GM12891 (cell line): ENCODE results near the gene PRKCE.

ENCODE experiments used
- DNase-seq: peaks from one replicate; pipeline ENCODE4 v3.0.0; 2011; ENCODE audit warnings: low spot score; ENCODE audit not compliant: insufficient read length
- FAIRE-seq: peaks from 2 replicates; lab custom pipeline; 2011; peaks lifted over from hg19 to GRCh38; lab: Jason Lieb, UNC
- PAX5 ChIP-seq: IDR thresholded peaks from 2 replicates; pipeline ENCODE4 v1.6.1; 2011; ENCODE audit warnings: low read length, moderate library complexity, mild to moderate bottlenecking; ENCODE audit not compliant: insufficient read depth, severe bottlenecking
- POLR2A ChIP-seq: IDR thresholded peaks from 2 replicates; pipeline ENCODE4 v1.6.1; 2011; ENCODE audit warnings: low read depth, low read length, control low read depth
- POLR2AphosphoS5 ChIP-seq: IDR thresholded peaks from 2 replicates; pipeline ENCODE4 v1.6.1; 2011; ENCODE audit warnings: low read depth, low read length, control low read depth
- POU2F2 ChIP-seq: IDR thresholded peaks from 2 replicates; pipeline ENCODE4 v1.6.1; 2011; ENCODE audit warnings: low read depth, mild to moderate bottlenecking, control low read depth, low read length, moderate library complexity
- SPI1 ChIP-seq: IDR thresholded peaks from 2 replicates; pipeline ENCODE4 v1.6.1; 2011; ENCODE audit warnings: low read depth, low read length, control low read depth
- TAF1 ChIP-seq: IDR thresholded peaks from 2 replicates; pipeline ENCODE4 v1.6.1; 2011; ENCODE audit warnings: low read depth, low read length, control low read depth

PRKCE gene

DNA sequence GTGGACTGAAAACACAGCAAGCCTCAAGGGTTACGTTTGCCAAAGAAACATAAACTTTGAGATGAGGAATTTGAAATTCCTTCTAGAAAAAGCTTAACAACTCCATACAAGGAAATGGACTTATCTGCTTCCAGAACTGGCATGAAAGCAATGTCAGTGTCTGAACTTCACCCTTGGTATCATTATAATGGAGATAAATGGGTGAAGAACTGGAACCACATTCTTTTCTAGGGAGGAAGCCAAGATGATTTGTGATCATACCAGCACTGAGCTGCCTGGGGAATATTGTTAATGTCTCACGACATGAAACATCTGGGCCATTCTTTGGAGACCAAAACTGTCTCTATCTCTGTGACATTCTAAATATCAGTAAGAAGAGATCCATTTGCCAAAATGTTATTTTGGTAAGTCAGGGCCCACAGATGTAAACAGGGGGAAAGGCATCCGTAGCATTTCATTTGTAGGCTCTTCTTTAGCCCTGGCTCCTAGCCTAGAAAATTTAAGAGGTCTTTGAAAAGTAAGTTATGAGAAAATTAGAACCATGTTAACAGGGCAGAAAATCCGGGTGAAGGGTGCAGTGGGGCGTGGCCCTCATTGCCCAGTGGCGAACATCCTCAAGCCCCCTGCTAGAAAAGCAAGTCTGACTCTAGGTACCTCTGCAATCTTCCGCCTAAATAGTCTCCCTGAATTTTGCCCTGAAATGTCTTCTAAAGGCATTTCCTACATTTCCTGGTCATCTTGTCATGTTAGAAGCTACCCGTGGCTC is 350.4 kb downstream of the PRKCE start:
- no peak for FAIRE-seq
- no peak for DNase-seq
- TF ChIP-seq POLR2A (no peak), SPI1 (no peak), POLR2AphosphoS5 (no peak), TAF1 (no peak), POU2F2 (no peak), PAX5 (no peak)

GRCh38 chr2:46002507-46002883 is 351.0 kb downstream of the PRKCE start:
- TF ChIP-seq POU2F2 = no peak
- no peak for TF ChIP-seq POLR2A
- TF ChIP-seq TAF1 = no peak
- TF ChIP-seq POLR2AphosphoS5 = no peak
- TF ChIP-seq PAX5 = no peak
- no peak for TF ChIP-seq SPI1
- no peak for FAIRE-seq
- DNase-seq = no peak

GRCh38 chr2:46002947-46003346 is 351.5 kb downstream of the PRKCE start:
- FAIRE-seq = no peak

GRCh38 chr2:46003903-46004473 is 352.5 kb downstream of the PRKCE start:
- FAIRE-seq = no peak
- DNase-seq = no peak
- no peak for TF ChIP-seq TAF1
- no peak for TF ChIP-seq POLR2AphosphoS5
- no peak for TF ChIP-seq SPI1
- TF ChIP-seq PAX5 = no peak
- no peak for TF ChIP-seq POLR2A
- no peak for TF ChIP-seq POU2F2

More at GRCh38 chr2:46002947-46003346, 351.5 kb downstream of the PRKCE start:
- no peak for DNase-seq
- TF ChIP-seq SPI1 = no peak
- TF ChIP-seq POLR2A = no peak
- TF ChIP-seq TAF1 = no peak
- no peak for TF ChIP-seq POU2F2
- no peak for TF ChIP-seq PAX5
- TF ChIP-seq POLR2AphosphoS5 = no peak

DNA sequence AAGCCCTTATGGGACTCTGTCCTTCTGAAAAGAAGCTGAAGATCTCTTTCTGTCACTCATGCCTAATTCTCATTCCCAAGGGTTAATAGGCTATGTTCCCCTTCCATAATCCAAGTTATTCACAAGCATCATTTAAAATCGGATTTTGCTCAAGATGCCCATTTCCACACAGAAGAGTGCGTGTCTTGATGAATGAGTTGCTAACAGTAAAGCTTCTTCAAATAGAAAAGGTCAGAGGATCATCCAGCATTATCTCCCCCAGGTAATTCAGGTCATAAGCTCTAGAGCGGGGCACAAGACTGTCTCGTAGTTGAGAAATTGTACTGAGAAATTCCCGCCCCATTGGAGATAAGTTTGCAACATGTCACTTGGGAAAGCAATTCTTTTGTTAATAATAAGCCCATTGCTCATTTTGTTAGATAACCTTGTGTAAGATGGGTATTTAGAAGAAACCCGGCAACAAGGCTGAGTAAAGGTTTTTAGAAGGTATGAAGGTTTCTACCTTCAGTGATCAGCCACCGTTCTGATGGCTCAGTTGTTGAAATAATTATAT is 355.1 kb downstream of the PRKCE start:
- FAIRE-seq (no peak), DNase-seq (no peak)
- TF ChIP-seq TAF1 = no peak
- TF ChIP-seq POLR2A = no peak

DNA sequence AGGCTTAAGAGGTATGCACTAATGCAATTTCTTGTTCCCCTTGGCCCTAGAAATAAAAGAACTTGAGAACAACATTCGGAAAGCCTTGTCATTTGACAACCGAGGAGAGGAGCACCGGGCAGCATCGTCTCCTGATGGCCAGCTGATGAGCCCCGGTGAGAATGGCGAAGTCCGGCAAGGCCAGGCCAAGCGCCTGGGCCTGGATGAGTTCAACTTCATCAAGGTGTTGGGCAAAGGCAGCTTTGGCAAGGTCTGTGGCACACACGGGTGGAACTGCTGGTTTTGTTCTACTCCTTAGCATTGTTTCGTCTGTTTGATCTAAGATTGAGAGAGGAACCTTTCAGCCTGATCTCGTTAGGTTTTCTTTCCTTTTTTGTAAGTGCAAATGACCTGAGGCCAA is 355.9 kb downstream of the PRKCE start:
- no peak for DNase-seq
- TF ChIP-seq TAF1 = no peak
- no peak for TF ChIP-seq POLR2A
- no peak for TF ChIP-seq PAX5
- no peak for TF ChIP-seq POU2F2
- TF ChIP-seq SPI1 = no peak
- TF ChIP-seq POLR2AphosphoS5 = no peak
- no peak for FAIRE-seq

DNA sequence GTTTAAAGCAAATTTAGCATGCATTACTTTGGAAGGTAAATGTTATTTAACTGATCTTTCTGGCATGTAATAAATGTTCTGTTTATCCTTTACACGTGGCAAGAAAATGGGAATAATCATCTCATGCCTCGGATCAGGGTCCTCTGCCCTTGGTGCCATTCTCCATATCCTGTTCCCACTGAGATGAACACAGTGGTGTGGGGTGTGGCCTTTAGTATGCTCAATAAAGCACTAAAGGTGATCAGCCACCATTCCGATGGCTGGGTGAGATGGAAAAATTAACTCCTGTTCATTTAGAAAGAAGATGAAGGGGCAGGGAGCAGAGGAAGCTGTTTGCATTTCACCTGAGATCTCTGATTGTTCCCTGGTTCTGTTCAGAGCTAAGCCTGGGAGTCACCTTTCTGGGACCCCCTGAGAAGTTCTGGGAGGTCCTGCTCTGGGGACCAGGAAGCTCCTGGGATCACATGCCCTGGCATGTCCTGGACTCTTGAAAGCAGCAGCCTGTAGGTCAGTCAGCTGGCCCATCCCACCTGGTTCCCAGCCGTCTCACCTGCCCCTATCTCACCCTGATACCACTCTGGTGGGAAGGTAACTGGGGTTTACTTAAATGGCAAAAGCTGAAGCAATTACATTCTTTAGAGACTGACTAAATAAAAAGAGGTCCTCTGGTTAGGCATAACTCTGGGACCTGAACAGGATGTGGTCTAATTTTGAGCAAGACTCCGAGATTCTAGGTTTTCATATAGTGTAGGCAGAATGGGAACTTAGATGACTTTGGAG is 356.8 kb downstream of the PRKCE start:
- FAIRE-seq = no peak
- TF ChIP-seq POLR2AphosphoS5 = no peak
- no peak for TF ChIP-seq POLR2A
- TF ChIP-seq TAF1 = no peak
- no peak for TF ChIP-seq PAX5
- no peak for TF ChIP-seq POU2F2
- no peak for TF ChIP-seq SPI1
- no peak for DNase-seq

GRCh38 chr2:46009315-46009714 is 357.8 kb downstream of the PRKCE start:
- FAIRE-seq = no peak

GRCh38 chr2:46009772-46010171 is 358.3 kb downstream of the PRKCE start:
- no peak for DNase-seq
- no peak for TF ChIP-seq POLR2AphosphoS5
- TF ChIP-seq POU2F2 = no peak
- TF ChIP-seq TAF1 = no peak
- TF ChIP-seq SPI1 = no peak
- TF ChIP-seq POLR2A = no peak
- no peak for TF ChIP-seq PAX5
- no peak for FAIRE-seq

More at GRCh38 chr2:46009315-46009714, 357.8 kb downstream of the PRKCE start:
- TF ChIP-seq PAX5 (no peak), TAF1 (no peak), SPI1 (peak; percentile 7; the same call in 1 of the 2 replicates), POU2F2 (no peak)
- no peak for DNase-seq
